Muscle layer of colon (tissue), 2 donors: ENCODE results near the gene NBPF1.
"Not testable (repeated sequence)": the region's sequence is repeated elsewhere in the genome, so short reads cannot be mapped to it uniquely, and the experiment has no call there.

Experiments used
- H3K27ac ChIP-seq: one replicate; pipeline ENCODE4 v1.7.0; 2013; ENCODE audit warnings: low read depth, mild to moderate bottlenecking, low read length, moderate library complexity
- H3K27me3 ChIP-seq, 2 donors: one replicate each; pipeline ENCODE4 v1.7.0; 2013; ENCODE audit warnings: low read length in 2 of 2, mild to moderate bottlenecking in 2 of 2; ENCODE audit not compliant: insufficient read depth in 2 of 2, control insufficient read depth in 1 of 2
- H3K36me3 ChIP-seq: one replicate; pipeline ENCODE4 v1.7.0; 2013; ENCODE audit warnings: mild to moderate bottlenecking, low read length; ENCODE audit not compliant: insufficient read depth
- H3K4me1 ChIP-seq: one replicate; pipeline ENCODE4 v1.7.0; 2013; ENCODE audit warnings: mild to moderate bottlenecking, low read length; ENCODE audit not compliant: insufficient read depth
- H3K4me3 ChIP-seq, 2 donors: one replicate each; pipeline ENCODE4 v1.7.0; 2013; ENCODE audit warnings: low read length in 2 of 2, low read depth in 1 of 2, mild to moderate bottlenecking in 1 of 2, moderate library complexity in 1 of 2
- H3K9ac ChIP-seq: one replicate; pipeline ENCODE4 v1.7.0; 2013; ENCODE audit warnings: low read length
- H3K9me3 ChIP-seq: one replicate; pipeline ENCODE4 v1.7.0; 2013; ENCODE audit warnings: mild to moderate bottlenecking, low read length
- donor health status: abdominal sarcoma.
- donor health status: Adenocarcinoma of cecum.

The NBPF1 gene

GRCh38 chr1:16540421-16540893 is 72.9 kb downstream of the NBPF1 start:
- H3K27ac ChIP-seq, H3K4me3 ChIP-seq, H3K27me3 ChIP-seq, H3K4me1 ChIP-seq, H3K9ac ChIP-seq, H3K36me3 ChIP-seq, H3K9me3 ChIP-seq: not testable (repeated sequence)

DNA sequence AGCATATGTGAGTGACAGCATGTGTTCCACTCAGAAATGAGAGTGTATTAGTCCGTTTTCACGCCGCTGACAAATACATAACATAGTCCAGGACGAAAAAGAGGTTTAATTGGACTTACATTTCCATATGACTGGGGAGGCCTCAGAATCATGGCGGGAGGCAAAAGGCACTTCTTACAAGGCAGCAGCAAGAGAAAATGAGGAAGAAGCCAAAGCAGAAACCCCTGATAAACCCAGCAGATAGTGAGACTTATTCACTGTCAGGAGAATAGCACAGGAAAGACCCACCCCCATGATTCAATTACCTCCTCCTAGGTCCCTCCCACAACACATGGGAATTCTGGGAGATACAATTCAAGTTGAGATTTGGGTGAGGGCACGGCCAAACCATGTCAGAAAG is 75.8 kb downstream of the NBPF1 start:
- H3K9ac ChIP-seq, H3K27ac ChIP-seq, H3K4me3 ChIP-seq, H3K4me1 ChIP-seq, H3K27me3 ChIP-seq, H3K36me3 ChIP-seq, H3K9me3 ChIP-seq: not testable (repeated sequence)

- H3K4me3 ChIP-seq, H3K9ac ChIP-seq, H3K36me3 ChIP-seq, H3K9me3 ChIP-seq, H3K27ac ChIP-seq, H3K4me1 ChIP-seq: not testable (repeated sequence)
- H3K27me3 ChIP-seq = peaks cover 0 to 10% of the 10 kb centered on the region in 2 donors
These were observed 76.6 kb downstream of the NBPF1 start for GRCh38 chr1:16536796-16537195.

DNA sequence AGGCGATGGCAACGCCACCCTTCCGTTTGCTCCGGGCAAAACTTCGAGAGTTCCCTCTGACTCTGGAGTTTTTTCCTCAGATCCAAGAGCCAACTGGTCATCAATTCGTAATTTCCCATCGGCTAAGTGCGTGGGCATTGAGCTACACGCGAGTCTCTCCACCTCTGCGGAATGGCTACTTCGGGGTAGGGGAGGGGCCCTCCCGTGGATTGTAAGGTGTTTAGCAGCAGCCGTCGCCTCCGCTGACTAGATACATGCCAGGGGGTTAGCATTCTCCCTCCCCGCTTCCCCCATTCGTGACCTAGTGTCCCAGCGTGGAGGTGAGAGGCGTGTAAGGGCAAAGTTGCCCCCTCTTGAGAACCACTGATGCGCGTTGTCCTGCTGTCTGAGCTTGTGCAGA is 77.5 kb downstream of the NBPF1 start:
- H3K9ac ChIP-seq, H3K9me3 ChIP-seq, H3K4me3 ChIP-seq, H3K4me1 ChIP-seq, H3K27ac ChIP-seq, H3K36me3 ChIP-seq: not testable (repeated sequence)
- H3K27me3 ChIP-seq = peaks cover 0 to 11% of the 10 kb centered on the region in 2 donors

- not testable (repeated sequence) for H3K4me3 ChIP-seq, H3K36me3 ChIP-seq, H3K9ac ChIP-seq, H3K4me1 ChIP-seq, H3K27ac ChIP-seq, H3K9me3 ChIP-seq
- H3K27me3 ChIP-seq = peaks cover 0 to 11% of the 10 kb centered on the region in 2 donors
These were observed 77.9 kb downstream of the NBPF1 start for GRCh38 chr1:16535487-16535886.

GRCh38 chr1:16534829-16535456 is 78.4 kb downstream of the NBPF1 start:
- H3K27ac ChIP-seq, H3K4me1 ChIP-seq, H3K4me3 ChIP-seq, H3K36me3 ChIP-seq, H3K9me3 ChIP-seq, H3K9ac ChIP-seq: not testable (repeated sequence)
- peaks cover 0 to 11% of the 10 kb centered on the region in 2 donors for H3K27me3 ChIP-seq

DNA sequence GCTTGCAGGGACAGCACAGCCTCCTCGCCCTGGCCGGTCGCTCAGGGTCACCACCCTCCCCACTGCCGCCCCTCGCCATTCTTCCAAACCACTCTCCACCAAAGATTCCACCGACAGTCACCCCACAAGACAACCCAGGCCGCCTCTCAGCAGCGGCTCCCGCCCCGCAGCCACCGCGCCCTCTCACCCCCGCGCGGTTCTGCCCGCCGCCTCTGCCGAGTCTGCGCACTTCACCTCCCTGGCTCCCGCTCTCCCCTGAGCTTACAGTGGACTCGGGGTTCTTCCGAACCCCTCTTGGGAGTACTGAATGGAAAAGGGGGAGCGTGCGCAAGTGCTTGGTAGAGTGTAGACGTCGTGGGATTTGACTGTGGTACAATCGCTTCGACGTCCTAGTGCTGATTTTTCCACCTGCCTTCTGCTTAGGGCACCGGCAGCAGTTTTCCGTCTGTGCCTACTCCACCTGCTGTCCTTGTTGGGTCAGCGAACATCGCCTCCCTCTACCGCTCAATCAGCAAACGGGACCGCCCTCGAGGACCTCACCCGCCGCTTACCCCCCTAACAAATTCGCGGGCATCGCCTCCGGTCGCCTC is 79.0 kb downstream of the NBPF1 start:
- H3K27me3 ChIP-seq = peaks cover 0 to 11% of the 10 kb centered on the region in 2 donors
- H3K4me1 ChIP-seq, H3K9me3 ChIP-seq, H3K36me3 ChIP-seq, H3K4me3 ChIP-seq, H3K9ac ChIP-seq, H3K27ac ChIP-seq: not testable (repeated sequence)

- not testable (repeated sequence) for H3K9me3 ChIP-seq, H3K4me3 ChIP-seq, H3K36me3 ChIP-seq, H3K4me1 ChIP-seq, H3K9ac ChIP-seq, H3K27ac ChIP-seq
- peaks cover 0 to 11% of the 10 kb centered on the region in 2 donors for H3K27me3 ChIP-seq
These were observed 81.0 kb downstream of the NBPF1 start for GRCh38 chr1:16532235-16532991.

- H3K27me3 ChIP-seq, H3K4me1 ChIP-seq: not testable (repeated sequence)
These were observed 85.0 kb downstream of the NBPF1 start for GRCh38 chr1:16528338-16528737.

DNA sequence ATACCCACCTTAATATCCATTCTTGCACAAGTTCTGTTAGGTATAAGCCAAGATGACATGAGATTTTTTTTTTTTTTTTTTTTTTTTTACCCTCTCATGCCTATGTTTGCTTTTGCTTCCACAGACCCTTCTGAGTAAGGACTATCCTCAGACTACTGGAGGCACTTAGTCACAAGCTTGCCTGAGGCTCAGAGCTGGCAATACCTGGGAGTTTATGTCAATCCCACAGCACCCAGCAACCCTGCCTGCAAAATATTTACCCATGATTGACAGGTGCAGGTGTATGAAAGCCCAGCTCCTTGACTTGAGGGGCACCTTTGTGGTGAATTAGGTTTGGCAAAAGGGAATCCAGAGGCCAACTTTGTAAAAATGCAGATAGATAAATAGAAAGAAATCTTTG is 87.6 kb downstream of the NBPF1 start:
- H3K9ac ChIP-seq, H3K4me3 ChIP-seq, H3K4me1 ChIP-seq, H3K27ac ChIP-seq, H3K27me3 ChIP-seq, H3K9me3 ChIP-seq, H3K36me3 ChIP-seq: not testable (repeated sequence)

More at GRCh38 chr1:16528338-16528737, 85.0 kb downstream of the NBPF1 start:
- H3K4me3 ChIP-seq, H3K9ac ChIP-seq, H3K9me3 ChIP-seq, H3K27ac ChIP-seq, H3K36me3 ChIP-seq: not testable (repeated sequence)

- H3K4me1 ChIP-seq, H3K27ac ChIP-seq, H3K36me3 ChIP-seq, H3K9me3 ChIP-seq, H3K9ac ChIP-seq, H3K27me3 ChIP-seq, H3K4me3 ChIP-seq: not testable (repeated sequence)
These were observed 91.7 kb downstream of the NBPF1 start for GRCh38 chr1:16521679-16522078.

GRCh38 chr1:16521288-16521583 is 92.1 kb downstream of the NBPF1 start:
- H3K27ac ChIP-seq = no peak overlapping the region
- no peaks in the 10 kb centered on the region for H3K9me3 ChIP-seq
- H3K4me1 ChIP-seq = no peaks in the 10 kb centered on the region
- no peaks in the 10 kb centered on the region for H3K36me3 ChIP-seq
- H3K27me3 ChIP-seq = peaks cover 0 to 9% of the 10 kb centered on the region in 2 donors
- H3K4me3 ChIP-seq = no peak overlapping the region
- no peak overlapping the region for H3K9ac ChIP-seq
